Measurements from ENCODE around the gene AARS1.
"Not testable (repeated sequence)": the region's sequence is repeated elsewhere in the genome, so short reads cannot be mapped to it uniquely, and the experiment has no call there.

- not testable (repeated sequence) for TF ChIP-seq POLR2A (IDR thresholded peaks at IDR 0.05; ENCODE audit: low read depth, low read length); POLR2AphosphoS5 (IDR thresholded peaks at IDR 0.05; ENCODE audit: low read depth, low read length); TAF1 (IDR thresholded peaks at IDR 0.05; ENCODE audit: borderline replicate concordance, low read depth, low read length)
Observed at GRCh38 chr16:70204668-70205405, 84.5 kb downstream of the AARS1 start.
